Measurements from ENCODE around the gene DCAF10. TPM values are rescaled to one million over a fixed set of nuclear protein-coding genes. Genes with fewer than 3 reads are reported as not detected.
"Not testable (repeated sequence)": the region's sequence is repeated elsewhere in the genome, so short reads cannot be mapped to it uniquely, and the experiment has no call there.

Gene DCAF10
- total RNA-seq (10 to 100 TPM; 18.4 to 34.2 (median 24.6) TPM), polyA plus RNA-seq (1 to 10 TPM; 3.7 to 5.0 (median 4.2) TPM)
- long read RNA-seq, donor 1, partial matches to known transcripts, result 0 of 4 reads
- long read RNA-seq, donor 1, other reads (novel, unspliced or antisense), result 0 of 4 reads
- long read RNA-seq, donor 2, partial matches to known transcripts, result 0 of 3 reads
- long read RNA-seq, donor 2, other reads (novel, unspliced or antisense), result 0 of 3 reads

- peak; percentile 96 for DNase-seq
- intact Hi-C loops (cut with DNase I; ENCODE audit: low total_unique reads), result no loop called here
- Histone ChIP-seq H3K27me3 (replicated peaks in 1 of 7) (peaks cover 0 to 3% (median 0%) of the 10 kb centered on the region in 7 donors), H3K9me3 (no peaks in the 10 kb centered on the region), H3K27ac (peak within 1 kb of the TSS; percentile 83 to 97 (median 93)), H3K4me1 (peaks cover 24 to 75% (median 41%) of the 10 kb centered on the region in 6 donors), H3K36me3 (no peaks in the 10 kb centered on the region), H3K4me3 (peak within 1 kb of the TSS; percentile 72 to 92 (median 84))
- peak; percentile 90 to 96 (median 91) for TF ChIP-seq POLR2AphosphoS5 (IDR thresholded peaks at IDR 0.05)
- TF ChIP-seq CTCF (IDR thresholded peaks at IDR 0.05 in 8 of 11, conservative IDR thresholded peaks at IDR 0.05 in 3 of 11), result peak in 4 of 11 experiments; percentile 2 to 26 (median 14)
- TF ChIP-seq POLR2A (IDR thresholded peaks at IDR 0.05), result peak; percentile 42 to 97 (median 68)
- WGBS, 5 donors, result 0 to 1% (median 0%) methylated on average over 13 to 72 of the region's 72 CpGs
These were observed at the start of gene DCAF10 for GRCh38 chr9:37800631-37801286. Gene DCAF10 (plus strand): TSS chr9:37800797. CDS start chr9:37800867, 70 bp downstream.

GRCh38 chr9:37751186-37751585 lies 49.4 kb upstream of the DCAF10 start:
- TF ChIP-seq POLR2A (IDR thresholded peaks at IDR 0.05) (no peak), POLR2AphosphoS5 (IDR thresholded peaks at IDR 0.05) (no peak), CTCF (IDR thresholded peaks at IDR 0.05 in 8 of 11, conservative IDR thresholded peaks at IDR 0.05 in 3 of 11) (no peak)
- H3K4me1 ChIP-seq, result peaks cover 13 to 36% (median 20%) of the 10 kb centered on the region in 6 donors
- no peak for DNase-seq
- no peak overlapping the region for H3K27ac ChIP-seq
- no peaks in the 10 kb centered on the region for H3K27me3 ChIP-seq (replicated peaks in 1 of 7)
- intact Hi-C loops (cut with DNase I; ENCODE audit: low total_unique reads), result no loop called here
- 73 to 81% (median 78%) methylated on average over 6 of the region's 6 CpGs for WGBS, 5 donors
- no peak overlapping the region for H3K4me3 ChIP-seq
- no peaks in the 10 kb centered on the region for H3K36me3 ChIP-seq
- no peaks in the 10 kb centered on the region for H3K9me3 ChIP-seq

- H3K9me3 ChIP-seq; H3K27ac ChIP-seq; H3K4me3 ChIP-seq; intact Hi-C loops (cut with DNase I; ENCODE audit: low total_unique reads); DNase-seq; H3K27me3 ChIP-seq (replicated peaks in 1 of 7); H3K36me3 ChIP-seq: not testable (repeated sequence)
- 91 to 97% (median 93%) methylated on average over 12 to 30 of the region's 30 CpGs for WGBS, 5 donors
- peaks cover 13 to 36% (median 20%) of the 10 kb centered on the region in 6 donors for H3K4me1 ChIP-seq
These were observed 48.9 kb upstream of the DCAF10 start for GRCh38 chr9:37751704-37752103.

DNA sequence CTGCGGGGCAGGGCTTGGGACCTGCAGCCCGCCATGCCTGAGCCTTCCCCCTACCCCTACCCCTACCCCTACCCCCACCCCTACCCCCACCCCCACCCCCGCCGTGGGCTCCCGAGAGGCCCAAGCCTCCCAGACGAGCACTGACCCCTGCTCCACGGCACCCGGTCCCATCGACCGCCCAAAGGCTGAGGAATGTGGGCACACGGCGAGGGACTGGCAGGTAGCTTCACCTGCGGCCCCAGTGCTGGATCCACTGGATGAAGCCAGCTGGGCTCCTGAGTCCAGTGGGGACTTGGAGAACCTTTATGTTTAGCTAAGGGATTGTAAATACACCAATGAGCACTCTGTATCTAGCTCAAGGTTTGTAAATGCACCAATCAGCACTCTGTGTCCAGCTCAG lies 48.5 kb upstream of the DCAF10 start:
- H3K27me3 ChIP-seq (replicated peaks in 1 of 7); H3K36me3 ChIP-seq; intact Hi-C loops (cut with DNase I; ENCODE audit: low total_unique reads); H3K27ac ChIP-seq; H3K9me3 ChIP-seq; H3K4me3 ChIP-seq; DNase-seq: not testable (repeated sequence)
- 88 to 100% (median 97%) methylated on average over 6 to 13 of the region's 13 CpGs for WGBS, 5 donors
- H3K4me1 ChIP-seq, result peaks cover 13 to 36% (median 20%) of the 10 kb centered on the region in 6 donors
